Motor neuron (in vitro differentiated cells): Measurements from ENCODE around the gene MAL. TPM values are rescaled to one million over a fixed set of nuclear protein-coding genes. Genes with fewer than 3 reads are reported as not detected.

Experiments used
- ATAC-seq, 8 experiments: fragments of 200-7000 bp; cut with Tn5 transposase; replicated peaks in 6 of 8; 2 replicates each; pipeline ENCODE4 v1.8.0; 2021; ENCODE audit warnings: mild to moderate bottlenecking in 8 of 8, moderate library complexity in 8 of 8
- H3K27ac ChIP-seq, 2 donors: fragments of 250-450 bp; sonication (Bioruptor Pico); 2 replicates each; pipeline ENCODE4 v1.9.0; 2021; ENCODE audit warnings: antibody characterized with exemption in 2 of 2, mild to moderate bottlenecking in 2 of 2, moderate library complexity in 1 of 2
- H3K4me1 ChIP-seq, 2 donors: fragments of 250-450 bp; sonication (Bioruptor Pico); replicated peaks in 1 of 2; 2 replicates each; pipeline ENCODE4 v1.6.1; 2021; ENCODE audit warnings: antibody characterized with exemption in 2 of 2, mild to moderate bottlenecking in 2 of 2, moderate library complexity in 1 of 2
- H3K4me3 ChIP-seq, 5 donors: fragments of 250-450 bp; sonication (Bioruptor Pico); 2 replicates each; pipeline ENCODE4 v1.9.0; 2021; ENCODE audit warnings: antibody characterized with exemption in 5 of 5, mild to moderate bottlenecking in 5 of 5, moderate library complexity in 4 of 5
- WGBS, 10 experiments: fragments of 450-650 bp; shearing (Covaris generic); methylation state at CpG; one replicate each; pipeline ENCODE4 v1.0.0; 2022; 5-methylcytosine and 5-hydroxymethylcytosine counted together
- in situ Hi-C, 9 experiments: fragments of 400-800 bp; cut with MboI; loops; one replicate each; pipeline ENCODE4 v1.15.0; 2021; ENCODE audit warnings: low sequenced_read_pairs in 9 of 9, low pct_unique_long_range_greater_than_20kb in 2 of 9; ENCODE audit not compliant: unreplicated experiment in 9 of 9
- total RNA-seq, 8 experiments: library from RNA; unstranded; fragments of 300-600 nt; gene quantifications; 2 replicates each; pipeline versions ENCODE4 v1.2.3 to v1.2.4, GENCODE V29; 2022

Gene MAL
- total RNA-seq, 8 experiments from 2014 or later, result 0.41 to 62.2 (median 2.1) TPM

DNA sequence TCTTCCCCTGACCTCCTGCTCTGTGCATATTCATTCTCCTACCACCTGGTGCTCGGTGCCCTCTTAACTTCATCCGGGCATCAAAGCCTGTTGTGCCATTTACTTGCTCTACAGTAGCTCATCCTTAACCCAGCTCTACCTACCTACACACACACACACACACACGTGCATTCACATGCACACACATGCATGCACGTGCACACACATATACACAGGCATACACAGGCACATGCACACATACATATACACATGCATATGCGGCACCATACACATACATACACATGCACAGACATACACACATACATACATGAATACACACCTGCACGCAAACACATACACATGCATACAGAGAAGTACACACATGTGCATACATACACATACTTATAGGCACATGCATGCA, 14.5 kb downstream of the MAL start:
- in situ Hi-C loops, result no loop called here
- no peak overlapping the region for H3K4me3 ChIP-seq
- WGBS, 10 experiments, result 33 to 90% (median 85%) methylated on average over 1 to 5 of the region's 6 CpGs; no CpG with 5 or more reads in 4 of the 10 experiments
- peaks cover 0 to 11% of the 10 kb centered on the region in 2 donors for H3K4me1 ChIP-seq
- H3K27ac ChIP-seq, result no peak overlapping the region
- ATAC-seq, result no peak

DNA sequence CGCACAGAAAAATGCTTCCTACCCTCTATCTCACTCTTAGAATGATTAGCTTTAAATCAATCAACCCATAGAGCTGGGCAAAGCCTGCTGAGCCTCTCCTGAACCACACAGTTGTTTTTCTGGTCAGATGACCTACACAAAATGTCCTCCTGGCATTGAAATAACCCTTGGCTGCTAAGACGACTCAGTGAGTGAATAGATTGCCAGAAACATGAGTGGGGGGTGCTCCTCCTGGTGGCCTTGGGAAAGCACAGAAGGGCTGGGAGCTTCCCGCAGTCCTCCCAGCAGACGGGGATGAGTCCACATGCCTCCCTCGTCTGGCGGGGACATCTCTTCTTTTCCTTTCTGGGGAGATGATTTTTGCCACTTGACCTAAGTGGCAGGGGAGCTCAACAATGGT, 14.9 kb downstream of the MAL start:
- Histone ChIP-seq H3K27ac (no peak overlapping the region), H3K4me3 (no peak overlapping the region), H3K4me1 (peaks cover 0 to 11% of the 10 kb centered on the region in 2 donors)
- in situ Hi-C loops, result no loop called here
- WGBS, 10 experiments, result 12 to 90% (median 60%) methylated on average over 1 to 4 of the region's 6 CpGs; no CpG with 5 or more reads in 4 of the 10 experiments
- ATAC-seq, result no peak

DNA sequence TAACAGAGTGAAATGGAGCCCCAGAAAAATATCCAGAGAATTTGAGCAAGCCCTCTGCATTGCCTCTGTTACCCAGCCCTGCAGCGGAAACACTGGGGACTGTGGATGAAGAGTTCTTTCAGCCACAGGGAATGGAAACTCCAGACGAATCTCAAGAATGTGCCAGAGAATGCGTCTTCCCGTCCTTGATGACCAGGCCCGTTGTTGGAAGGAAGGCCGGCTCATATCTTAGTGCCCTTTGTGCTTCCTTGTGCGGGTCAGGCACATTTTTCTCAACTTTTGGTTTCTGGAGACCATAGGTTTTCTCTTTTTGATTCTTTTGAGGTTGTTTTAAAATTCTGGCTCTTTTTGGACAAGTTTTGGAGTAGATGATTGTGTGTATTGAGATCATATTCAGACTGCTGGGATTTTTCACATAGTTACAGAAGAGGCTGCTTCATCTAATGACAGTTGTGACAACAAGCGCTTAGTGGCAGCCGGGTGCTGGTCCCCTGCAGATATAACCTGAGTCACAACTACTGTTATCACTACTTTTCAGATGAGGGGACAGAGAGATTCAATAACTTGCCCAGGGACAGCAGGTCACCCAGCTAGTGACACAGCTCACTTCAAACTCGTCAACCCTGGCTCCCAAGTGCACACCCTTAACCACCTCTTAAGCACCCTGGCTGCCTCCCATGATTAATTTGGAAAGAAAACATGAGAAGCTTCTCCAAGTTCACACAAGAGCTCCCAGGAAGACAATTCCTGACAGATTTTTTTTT, 15.7 kb downstream of the MAL start:
- WGBS, 10 experiments, result 53 to 95% (median 89%) methylated on average over 2 to 8 of the region's 10 CpGs; no CpG with 5 or more reads in 2 of the 10 experiments
- Histone ChIP-seq H3K27ac (no peak overlapping the region), H3K4me1 (peaks cover 0 to 11% of the 10 kb centered on the region in 2 donors), H3K4me3 (no peak overlapping the region)
- no peak for ATAC-seq
- in situ Hi-C loops, result no loop called here

DNA sequence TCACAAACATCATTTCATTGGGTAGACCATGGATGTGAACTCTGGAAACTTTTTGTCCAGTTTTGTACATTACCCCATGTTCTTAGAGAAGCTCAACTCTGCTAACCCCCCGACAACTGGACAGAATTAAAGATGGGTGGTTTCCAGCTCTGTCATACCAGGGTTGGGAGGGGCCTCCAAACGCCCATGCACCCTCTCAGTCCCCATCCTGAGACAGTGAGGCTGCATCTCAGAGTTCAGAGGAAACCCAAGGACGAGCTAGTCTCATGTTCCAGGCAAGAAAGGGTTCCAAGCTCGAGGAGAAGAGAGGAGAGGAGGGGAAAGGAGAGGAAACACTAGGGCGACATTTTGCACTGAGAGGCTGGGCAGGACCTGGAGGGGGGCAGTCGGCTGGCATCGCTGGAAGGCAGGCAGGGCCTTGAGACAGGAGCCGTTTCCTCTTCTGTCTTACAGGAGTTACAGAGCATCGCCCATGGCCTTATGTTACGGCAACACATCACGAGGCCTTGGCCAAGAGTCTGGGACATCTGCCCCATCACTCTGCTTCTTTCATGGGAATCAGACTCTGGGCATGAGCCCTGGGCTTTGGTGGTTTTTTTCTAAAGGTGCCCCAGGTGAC, 16.4 kb downstream of the MAL start:
- peaks cover 0 to 11% of the 10 kb centered on the region in 2 donors for H3K4me1 ChIP-seq
- no peak overlapping the region for H3K4me3 ChIP-seq
- H3K27ac ChIP-seq, result no peak overlapping the region
- WGBS, 10 experiments, result 0 to 96% (median 68%) methylated on average over 1 to 7 of the region's 11 CpGs; no CpG with 5 or more reads in 2 of the 10 experiments
- in situ Hi-C loops, result no loop called here
- ATAC-seq, result peak in 1 of 8 experiments; percentile 5

DNA sequence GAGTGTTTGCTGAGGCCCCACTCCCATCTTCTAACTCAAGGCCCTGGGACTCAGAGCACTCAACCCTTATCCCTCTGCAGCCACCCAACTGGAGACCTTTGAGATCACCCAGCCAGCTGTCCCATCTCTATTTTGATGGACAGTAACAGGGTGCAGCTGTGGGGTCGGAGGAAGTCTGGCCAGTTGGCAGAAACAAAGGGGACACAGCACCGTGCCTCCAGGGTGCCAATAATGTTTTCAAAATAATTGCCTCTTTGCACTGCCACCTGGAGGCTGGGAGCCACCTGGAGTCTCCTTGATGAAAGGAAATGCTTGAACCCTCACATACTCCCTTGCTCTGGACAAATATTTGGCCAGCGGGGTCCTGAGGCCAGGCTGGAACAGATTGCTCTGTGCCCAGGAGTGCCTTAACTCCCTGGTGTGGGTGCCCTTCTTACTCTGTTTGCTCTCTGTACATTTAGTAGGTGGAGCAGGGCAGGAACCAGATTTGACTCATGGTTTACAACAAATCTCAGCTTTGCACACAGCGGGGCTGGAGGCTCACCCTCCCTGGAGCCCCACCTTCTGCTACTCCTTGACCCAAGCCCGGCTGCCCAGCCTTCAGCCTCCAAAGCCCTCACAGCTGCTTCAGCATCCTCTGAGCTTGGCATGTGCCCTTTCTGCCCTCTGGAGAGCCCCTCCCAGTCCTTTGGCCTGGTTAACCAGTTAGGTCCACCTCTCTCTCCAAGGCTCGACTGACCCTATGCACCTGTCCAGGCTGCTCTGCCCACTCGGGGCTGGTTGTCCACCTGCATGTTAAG, 17.2 kb downstream of the MAL start:
- WGBS, 10 experiments, result 0 to 100% (median 74%) methylated on average over 1 to 4 of the region's 7 CpGs; no CpG with 5 or more reads in 3 of the 10 experiments

DNA sequence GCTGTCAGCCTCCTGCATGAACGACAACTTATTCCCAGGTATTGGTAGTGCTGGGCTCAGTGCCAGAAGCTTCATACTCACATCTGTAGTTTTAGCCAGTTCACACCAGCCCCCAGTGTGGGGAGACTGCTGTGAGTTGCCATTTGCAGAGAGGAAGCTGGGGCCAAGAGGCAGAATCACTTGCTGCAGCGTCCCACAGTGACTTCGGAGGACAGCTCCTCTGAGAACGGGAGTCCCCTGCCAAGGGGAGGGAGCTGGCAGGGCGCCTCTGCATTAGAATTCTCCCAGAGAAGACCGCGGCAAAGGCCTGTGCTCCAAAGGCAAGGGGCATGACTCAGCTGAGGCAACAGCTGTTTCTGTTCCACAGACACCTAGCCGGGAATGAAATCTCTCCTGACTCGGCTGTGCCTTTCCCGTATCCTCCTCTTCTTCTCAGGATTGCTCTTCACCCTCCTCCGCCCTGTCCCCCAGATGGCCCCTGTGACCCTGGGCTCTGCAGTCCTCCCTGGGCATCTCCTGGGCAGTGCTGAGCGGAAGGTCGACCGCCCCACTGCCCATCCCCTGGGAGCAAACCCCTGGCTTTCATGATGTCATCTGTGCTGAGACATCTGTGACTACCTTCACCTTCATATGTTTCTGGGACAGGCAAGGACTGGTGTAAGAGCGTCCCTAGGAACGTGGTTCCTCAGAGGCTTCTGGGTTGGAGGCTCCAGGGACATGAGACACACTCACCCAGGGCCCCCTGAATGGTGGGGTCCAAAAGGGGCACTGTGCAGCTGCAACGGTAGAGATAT, 18.0 kb downstream of the MAL start:
- 0 to 100% (median 65%) methylated on average over 1 to 8 of the region's 17 CpGs; no CpG with 5 or more reads in 2 of the 10 experiments for WGBS, 10 experiments
- in situ Hi-C loops, result no loop called here
- H3K4me3 ChIP-seq, result no peak overlapping the region
- H3K4me1 ChIP-seq, result peaks cover 0 to 11% of the 10 kb centered on the region in 2 donors
- no peak overlapping the region for H3K27ac ChIP-seq
- peak; percentile 86 to 98 (median 97) for ATAC-seq

More for the DNA sequence above, 17.2 kb downstream of the MAL start:
- no peak overlapping the region for H3K4me3 ChIP-seq
- peaks cover 0 to 11% of the 10 kb centered on the region in 2 donors for H3K4me1 ChIP-seq
- peak in 2 of 8 experiments; percentile 49 to 56 for ATAC-seq
- no peak overlapping the region for H3K27ac ChIP-seq
- in situ Hi-C loops, result no loop called here

DNA sequence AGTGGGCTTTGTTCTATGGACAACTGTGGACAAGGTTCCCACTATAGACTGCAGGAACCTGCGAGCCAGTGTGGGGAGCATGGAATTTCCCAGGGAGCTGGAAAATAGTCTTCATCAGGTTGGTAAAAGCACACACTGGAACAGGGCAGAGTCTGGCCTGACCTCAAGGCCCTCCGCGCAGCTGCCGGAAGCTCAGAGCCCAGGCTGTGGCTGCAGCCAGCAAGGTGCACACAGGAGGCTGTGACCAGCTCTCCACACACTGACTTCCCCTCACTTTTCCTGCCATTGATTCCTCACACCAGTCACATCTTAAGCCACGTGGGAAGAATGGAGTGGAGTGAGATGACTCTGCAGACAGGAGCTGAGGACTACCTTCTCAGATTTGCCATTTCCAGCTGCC, 19.1 kb downstream of the MAL start:
- 43 to 100% (median 94%) methylated on average over 1 to 4 of the region's 5 CpGs; no CpG with 5 or more reads in 3 of the 10 experiments for WGBS, 10 experiments
- no peak for ATAC-seq

DNA sequence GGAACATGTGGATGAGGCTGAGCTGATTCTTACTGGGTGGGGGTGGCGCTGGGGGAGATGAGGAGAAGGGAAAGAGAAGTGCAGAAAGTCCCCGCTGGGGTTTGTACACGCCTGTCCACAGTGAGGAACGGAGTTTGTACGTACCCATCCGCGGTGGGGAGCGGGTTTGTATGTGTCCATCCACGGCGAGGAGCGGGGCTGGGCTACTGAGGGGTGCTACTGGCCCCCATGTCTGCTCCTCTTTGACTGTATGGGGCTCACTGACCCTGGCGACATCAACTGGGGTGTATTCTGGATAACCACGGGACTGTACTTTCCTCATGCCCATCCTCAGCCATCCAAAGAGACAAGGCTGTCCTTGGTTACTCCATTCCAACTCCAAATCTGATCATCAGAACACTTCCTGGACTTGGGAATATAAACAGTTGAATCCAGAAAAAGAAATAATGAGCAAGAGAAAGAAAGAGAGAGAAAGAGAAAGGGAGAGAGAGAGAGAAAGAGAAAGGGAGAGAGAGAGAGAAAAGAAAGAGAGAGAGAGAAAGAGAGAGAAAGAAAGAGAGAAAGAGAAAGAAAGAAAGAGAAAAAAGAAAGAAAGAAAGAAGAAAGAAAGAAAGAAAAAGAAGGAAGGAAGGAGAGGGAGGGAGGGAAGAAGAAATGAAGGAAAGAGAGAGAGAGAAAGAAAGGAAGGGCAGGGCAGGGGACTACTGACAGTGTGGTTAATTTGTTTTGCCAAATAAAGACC, 21.0 kb downstream of the MAL start:
- H3K27ac ChIP-seq, result no peak overlapping the region
- in situ Hi-C loops, result no loop called here
- peaks cover 0 to 11% of the 10 kb centered on the region in 2 donors for H3K4me1 ChIP-seq
- 16 to 100% (median 83%) methylated on average over 1 to 9 of the region's 13 CpGs; no CpG with 5 or more reads in 2 of the 10 experiments for WGBS, 10 experiments
- H3K4me3 ChIP-seq, result no peak overlapping the region
- no peak for ATAC-seq

More for the DNA sequence above, 19.1 kb downstream of the MAL start:
- H3K4me1 ChIP-seq, result peaks cover 0 to 11% of the 10 kb centered on the region in 2 donors
- H3K27ac ChIP-seq, result peak overlapping the region in 1 of 2 donors; percentile 17
- H3K4me3 ChIP-seq, result no peak overlapping the region
- in situ Hi-C loops, result no loop called here

DNA sequence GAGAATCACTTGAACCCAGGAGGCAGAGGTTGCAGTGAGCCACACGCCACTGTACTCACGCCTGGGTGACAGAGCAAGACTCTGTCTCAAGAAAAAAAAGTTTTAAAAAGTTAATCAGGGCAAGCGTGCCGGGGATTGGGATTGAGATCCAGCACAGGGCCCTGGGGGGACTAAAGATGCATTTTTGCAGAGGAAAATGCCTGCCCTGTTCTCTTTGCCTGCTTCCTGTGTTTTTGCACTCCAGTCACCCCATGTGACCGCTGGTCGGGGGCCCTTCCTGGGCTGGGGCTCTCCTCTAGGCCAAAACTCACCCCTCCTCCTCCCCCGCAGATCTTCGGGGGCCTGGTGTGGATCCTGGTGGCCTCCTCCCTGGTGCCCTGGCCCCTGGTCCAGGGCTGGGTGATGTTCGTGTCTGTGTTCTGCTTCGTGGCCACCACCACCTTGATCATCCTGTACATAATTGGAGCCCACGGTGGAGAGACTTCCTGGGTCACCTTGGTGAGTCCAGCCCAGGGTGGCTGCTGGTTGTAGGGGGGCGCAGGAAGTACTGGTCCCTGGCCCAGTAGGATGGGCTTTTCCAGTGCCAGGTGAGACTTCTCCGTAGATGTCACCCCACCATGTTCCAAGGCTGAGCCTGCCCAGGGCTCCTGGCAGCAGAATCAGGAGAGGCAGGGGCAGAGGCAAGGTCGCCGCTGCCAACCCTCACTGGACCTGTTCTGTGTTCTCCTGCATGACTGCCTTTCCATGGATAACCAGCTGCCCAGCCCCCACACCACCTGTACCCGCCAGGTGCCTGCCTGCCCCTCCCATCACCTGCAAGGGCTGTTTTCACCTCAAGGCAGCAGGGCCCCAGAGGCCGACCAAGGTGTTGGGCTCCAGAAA, 22.4 kb downstream of the MAL start:
- in situ Hi-C loops, result no loop called here
- WGBS, 10 experiments, result 56 to 100% (median 91%) methylated on average over 1 to 10 of the region's 17 CpGs; no CpG with 5 or more reads in 3 of the 10 experiments
- no peak for ATAC-seq
- no peak overlapping the region for H3K27ac ChIP-seq
- H3K4me1 ChIP-seq, result peaks cover 0 to 10% of the 10 kb centered on the region in 2 donors
- H3K4me3 ChIP-seq, result no peak overlapping the region

DNA sequence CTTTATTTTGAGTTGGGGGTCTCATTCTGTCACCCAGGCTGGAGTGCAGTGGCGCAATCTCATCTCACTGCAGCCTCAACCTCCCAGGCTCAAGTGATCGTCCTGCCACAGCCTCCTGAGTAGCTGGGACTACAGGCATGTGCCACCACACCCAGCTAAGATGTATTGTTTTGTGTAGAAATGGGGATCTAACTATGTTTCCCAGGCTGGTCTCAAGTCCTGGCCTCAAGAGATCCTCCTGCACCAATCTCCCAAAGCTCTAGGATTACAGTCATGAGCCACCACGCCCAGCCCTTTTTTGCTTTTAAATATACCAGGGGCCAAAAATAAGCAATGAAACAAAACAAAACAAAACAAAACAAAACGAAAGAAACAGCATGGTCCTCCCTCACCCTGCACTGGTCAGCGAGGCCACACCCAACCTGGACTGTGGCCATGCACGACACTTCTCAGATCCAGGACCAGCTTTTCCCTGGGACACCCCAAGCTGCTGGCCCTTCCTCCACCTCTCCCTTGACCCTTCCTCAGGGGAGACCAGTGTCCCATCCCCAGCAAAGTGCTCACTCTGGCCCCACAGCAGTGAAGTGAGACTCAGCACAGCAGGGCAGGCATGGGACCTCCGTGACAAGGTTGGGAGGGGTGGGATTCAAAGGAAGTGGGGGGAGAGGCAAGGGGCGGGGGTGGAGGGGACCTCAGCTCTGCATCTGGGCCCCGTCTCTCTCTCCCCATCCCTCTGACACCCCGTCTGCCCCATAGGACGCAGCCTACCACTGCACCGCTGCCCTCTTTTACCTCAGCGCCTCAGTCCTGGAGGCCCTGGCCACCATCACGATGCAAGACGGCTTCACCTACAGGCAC, 23.5 kb downstream of the MAL start:
- in situ Hi-C loops, result no loop called here
- Histone ChIP-seq H3K4me1 (peaks cover 0 to 2% of the 10 kb centered on the region in 2 donors), H3K27ac (no peak overlapping the region), H3K4me3 (no peak overlapping the region)
- WGBS, 10 experiments, result 50 to 100% (median 83%) methylated on average over 1 to 4 of the region's 15 CpGs; no CpG with 5 or more reads in 1 of the 10 experiments
- peak in 3 of 8 experiments; percentile 50 to 89 (median 81) for ATAC-seq
